SK-N-SH treated with all-trans-retinoic acid at 6 μM for 48 hours (cell line): Measurements from ENCODE around the gene ENTPD7.

ENCODE experiments used
- ATAC-seq: fragments of 200-7000 bp; cut with Tn5 transposase; 3 replicates; pipeline ENCODE4 v1.9.1; 2020; ENCODE audit warnings: mild to moderate bottlenecking, moderate library complexity
- ARNTL ChIP-seq: fragments of 450-650 bp; formaldehyde crosslinking; IDR thresholded peaks from 2 replicates; pipeline ENCODE4 v1.5.0; 2020; ENCODE audit warnings: low read depth, mild to moderate bottlenecking, moderate library complexity, borderline replicate concordance
- BACH2 ChIP-seq: fragments of 250-450 bp; sonication (Bioruptor Pico); IDR thresholded peaks from 2 replicates; pipeline ENCODE4 v1.9.0; 2021; ENCODE audit warnings: mild to moderate bottlenecking, borderline replicate concordance
- CSDC2 ChIP-seq: fragments of 250-450 bp; sonication (Bioruptor Pico); IDR thresholded peaks from 2 replicates; pipeline ENCODE4 v1.5.0; 2020; ENCODE audit warnings: mild to moderate bottlenecking, moderate library complexity
- GLIS3 ChIP-seq: fragments of 250-450 bp; sonication (Bioruptor Pico); IDR thresholded peaks from 2 replicates; pipeline ENCODE4 v1.5.0; 2020; ENCODE audit warnings: mild to moderate bottlenecking, moderate library complexity
- ISL1 ChIP-seq: fragments of 250-450 bp; sonication (Bioruptor Pico); IDR thresholded peaks from 2 replicates; pipeline ENCODE4 v2.1.2; 2022; ENCODE audit warnings: mild to moderate bottlenecking, moderate library complexity
- OSR1 ChIP-seq: fragments of 250-450 bp; sonication (Bioruptor Pico); IDR thresholded peaks from 2 replicates; pipeline ENCODE4 v1.8.0; 2022; ENCODE audit warnings: moderate library complexity, mild to moderate bottlenecking, inconsistent platforms
- PPARA ChIP-seq: fragments of 250-450 bp; sonication (Bioruptor Pico); IDR thresholded peaks from 2 replicates; pipeline ENCODE4 v1.5.0; 2020; ENCODE audit warnings: mild to moderate bottlenecking, borderline replicate concordance
- RARB ChIP-seq: fragments of 250-450 bp; sonication (Bioruptor Pico); IDR thresholded peaks from 2 replicates; pipeline ENCODE4 v1.8.0; 2021; ENCODE audit warnings: mild to moderate bottlenecking, moderate library complexity
- TCF4 ChIP-seq: fragments of 250-450 bp; sonication (Bioruptor Pico); IDR thresholded peaks from 2 replicates; pipeline ENCODE4 v1.8.0; 2021; ENCODE audit warnings: mild to moderate bottlenecking, moderate library complexity, borderline replicate concordance
- TOX ChIP-seq: fragments of 250-450 bp; sonication (Bioruptor Pico); IDR thresholded peaks from 2 replicates; pipeline ENCODE4 v1.8.0; 2021; ENCODE audit warnings: mild to moderate bottlenecking, moderate library complexity, borderline replicate concordance
- TSHZ2 ChIP-seq: fragments of 250-450 bp; sonication (Bioruptor Pico); IDR thresholded peaks from 2 replicates; pipeline ENCODE4 v1.5.0; 2020; ENCODE audit warnings: mild to moderate bottlenecking, moderate library complexity
- ZC3H10 ChIP-seq: fragments of 250-450 bp; sonication (Bioruptor Pico); IDR thresholded peaks from 2 replicates; pipeline ENCODE4 v1.5.1; 2021; ENCODE audit warnings: mild to moderate bottlenecking, moderate library complexity
- ZFP30 ChIP-seq: fragments of 450-650 bp; formaldehyde crosslinking; IDR thresholded peaks from 2 replicates; pipeline ENCODE4 v1.5.0; 2022; ENCODE audit warnings: mild to moderate bottlenecking, moderate library complexity
- ZNF565 ChIP-seq: fragments of 450-650 bp; formaldehyde crosslinking; conservative IDR thresholded peaks from 2 replicates; pipeline ENCODE4 v1.5.0; 2020; ENCODE audit warnings: low read depth, mild to moderate bottlenecking, moderate library complexity
- ZNF70 ChIP-seq: fragments of 450-650 bp; formaldehyde crosslinking; IDR thresholded peaks from 2 replicates; pipeline ENCODE4 v1.5.0; 2020; ENCODE audit warnings: mild to moderate bottlenecking, moderate library complexity
- ZNF8 ChIP-seq: fragments of 450-650 bp; formaldehyde crosslinking; IDR thresholded peaks from 2 replicates; pipeline ENCODE4 v1.5.0; 2020; ENCODE audit warnings: mild to moderate bottlenecking, moderate library complexity
- TF ChIP-seq, protein P1 (sequence below): fragments of 250-450 bp; sonication (Bioruptor Pico); IDR thresholded peaks from 2 replicates; pipeline ENCODE4 v1.5.1; 2020; ENCODE audit warnings: low read depth, mild to moderate bottlenecking, moderate library complexity
- TF ChIP-seq, protein P2 (sequence below): fragments of 250-450 bp; sonication (Bioruptor Pico); IDR thresholded peaks from 2 replicates; pipeline ENCODE4 v1.8.0; 2021; ENCODE audit warnings: low read depth, mild to moderate bottlenecking, moderate library complexity, borderline replicate concordance
- TF ChIP-seq, protein P3 (sequence below): fragments of 250-450 bp; sonication (Bioruptor Pico); IDR thresholded peaks from 2 replicates; pipeline ENCODE4 v1.8.0; 2020; ENCODE audit warnings: mild to moderate bottlenecking, moderate library complexity, borderline replicate concordance

Gene ENTPD7

GRCh38 chr10:99689461-99689860 is 30.2 kb downstream of the ENTPD7 start:
- ATAC-seq: no peak
- TF ChIP-seq PPARA (CRISPR knock-in tag): no peak
- no peak for TF ChIP-seq ZNF70
- TF ChIP-seq, protein P1, sequence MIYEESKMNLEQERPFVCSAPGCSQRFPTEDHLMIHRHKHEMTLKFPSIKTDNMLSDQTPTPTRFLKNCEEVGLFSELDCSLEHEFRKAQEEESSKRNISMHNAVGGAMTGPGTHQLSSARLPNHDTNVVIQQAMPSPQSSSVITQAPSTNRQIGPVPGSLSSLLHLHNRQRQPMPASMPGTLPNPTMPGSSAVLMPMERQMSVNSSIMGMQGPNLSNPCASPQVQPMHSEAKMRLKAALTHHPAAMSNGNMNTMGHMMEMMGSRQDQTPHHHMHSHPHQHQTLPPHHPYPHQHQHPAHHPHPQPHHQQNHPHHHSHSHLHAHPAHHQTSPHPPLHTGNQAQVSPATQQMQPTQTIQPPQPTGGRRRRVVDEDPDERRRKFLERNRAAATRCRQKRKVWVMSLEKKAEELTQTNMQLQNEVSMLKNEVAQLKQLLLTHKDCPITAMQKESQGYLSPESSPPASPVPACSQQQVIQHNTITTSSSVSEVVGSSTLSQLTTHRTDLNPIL (CRISPR knock-in tag): no peak
- no peak for TF ChIP-seq CSDC2 (CRISPR knock-in tag)
- TF ChIP-seq BACH2 (CRISPR knock-in tag): no peak
- no peak for TF ChIP-seq TSHZ2

DNA sequence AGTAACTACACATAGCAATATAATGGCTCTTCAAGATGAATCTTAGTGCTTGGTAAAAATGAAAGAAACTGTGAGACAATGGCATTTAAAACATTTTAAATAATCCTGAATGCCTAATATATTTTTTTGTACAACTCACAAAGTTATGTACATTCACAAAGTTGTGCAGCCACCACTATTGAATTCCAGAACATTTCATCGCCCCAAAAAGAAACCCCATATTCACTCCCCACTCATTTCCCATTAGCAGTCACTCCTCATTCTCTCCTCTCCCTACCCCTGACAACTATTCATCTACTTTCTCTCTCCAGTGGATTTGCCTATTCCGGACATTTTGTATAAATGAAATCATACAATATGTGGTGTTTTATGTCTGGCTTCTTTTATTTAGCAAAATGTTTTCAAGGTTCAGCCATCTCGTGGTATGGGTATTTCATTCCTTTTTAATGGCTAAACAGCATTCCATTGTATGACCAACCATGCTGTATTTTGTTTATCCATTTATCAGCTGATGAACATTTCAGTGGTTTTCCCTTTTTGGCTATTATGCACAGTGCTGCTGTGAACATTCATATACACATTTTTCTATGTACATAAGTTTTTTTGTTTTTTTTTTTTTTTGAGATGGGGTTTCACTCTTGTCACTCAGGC is 34.7 kb downstream of the ENTPD7 start:
- peak; percentile 66 for ATAC-seq
- TF ChIP-seq, protein P2, sequence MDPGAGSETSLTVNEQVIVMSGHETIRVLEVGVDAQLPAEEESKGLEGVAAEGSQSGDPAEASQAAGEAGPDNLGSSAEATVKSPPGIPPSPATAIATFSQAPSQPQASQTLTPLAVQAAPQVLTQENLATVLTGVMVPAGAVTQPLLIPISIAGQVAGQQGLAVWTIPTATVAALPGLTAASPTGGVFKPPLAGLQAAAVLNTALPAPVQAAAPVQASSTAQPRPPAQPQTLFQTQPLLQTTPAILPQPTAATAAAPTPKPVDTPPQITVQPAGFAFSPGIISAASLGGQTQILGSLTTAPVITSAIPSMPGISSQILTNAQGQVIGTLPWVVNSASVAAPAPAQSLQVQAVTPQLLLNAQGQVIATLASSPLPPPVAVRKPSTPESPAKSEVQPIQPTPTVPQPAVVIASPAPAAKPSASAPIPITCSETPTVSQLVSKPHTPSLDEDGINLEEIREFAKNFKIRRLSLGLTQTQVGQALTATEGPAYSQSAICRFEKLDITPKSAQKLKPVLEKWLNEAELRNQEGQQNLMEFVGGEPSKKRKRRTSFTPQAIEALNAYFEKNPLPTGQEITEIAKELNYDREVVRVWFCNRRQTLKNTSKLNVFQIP (CRISPR knock-in tag): no peak
- no peak for TF ChIP-seq ZNF565 (CRISPR knock-in tag)
- TF ChIP-seq, protein P3, sequence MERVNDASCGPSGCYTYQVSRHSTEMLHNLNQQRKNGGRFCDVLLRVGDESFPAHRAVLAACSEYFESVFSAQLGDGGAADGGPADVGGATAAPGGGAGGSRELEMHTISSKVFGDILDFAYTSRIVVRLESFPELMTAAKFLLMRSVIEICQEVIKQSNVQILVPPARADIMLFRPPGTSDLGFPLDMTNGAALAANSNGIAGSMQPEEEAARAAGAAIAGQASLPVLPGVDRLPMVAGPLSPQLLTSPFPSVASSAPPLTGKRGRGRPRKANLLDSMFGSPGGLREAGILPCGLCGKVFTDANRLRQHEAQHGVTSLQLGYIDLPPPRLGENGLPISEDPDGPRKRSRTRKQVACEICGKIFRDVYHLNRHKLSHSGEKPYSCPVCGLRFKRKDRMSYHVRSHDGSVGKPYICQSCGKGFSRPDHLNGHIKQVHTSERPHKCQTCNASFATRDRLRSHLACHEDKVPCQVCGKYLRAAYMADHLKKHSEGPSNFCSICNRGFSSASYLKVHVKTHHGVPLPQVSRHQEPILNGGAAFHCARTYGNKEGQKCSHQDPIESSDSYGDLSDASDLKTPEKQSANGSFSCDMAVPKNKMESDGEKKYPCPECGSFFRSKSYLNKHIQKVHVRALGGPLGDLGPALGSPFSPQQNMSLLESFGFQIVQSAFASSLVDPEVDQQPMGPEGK: no peak
- no peak for TF ChIP-seq BACH2 (CRISPR knock-in tag)
- no peak for TF ChIP-seq CSDC2 (CRISPR knock-in tag)
- no peak for TF ChIP-seq ZFP30
- TF ChIP-seq ARNTL (CRISPR knock-in tag): no peak
- TF ChIP-seq GLIS3 (CRISPR knock-in tag): no peak
- TF ChIP-seq TSHZ2: no peak
- TF ChIP-seq ZNF70: no peak
- TF ChIP-seq TOX (CRISPR knock-in tag): no peak
- no peak for TF ChIP-seq PPARA (CRISPR knock-in tag)

DNA sequence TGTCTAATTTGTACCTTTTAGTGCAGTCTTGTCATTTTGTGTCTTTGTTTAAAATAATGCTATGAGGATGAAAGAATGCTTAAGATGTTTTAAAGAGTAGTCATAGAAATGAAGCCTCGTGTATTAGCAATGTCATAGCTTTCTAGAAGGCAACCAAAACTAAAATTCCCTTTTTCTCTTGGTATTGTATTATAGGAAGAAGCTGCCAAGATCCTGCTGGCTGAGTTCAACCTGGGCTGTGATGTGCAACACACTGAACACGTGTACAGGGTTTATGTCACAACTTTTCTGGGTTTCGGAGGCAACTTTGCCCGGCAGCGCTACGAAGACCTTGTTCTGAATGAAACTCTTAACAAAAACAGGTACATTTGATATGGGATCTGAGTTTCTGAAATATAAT is 36.5 kb downstream of the ENTPD7 start:
- ATAC-seq: no peak
- TF ChIP-seq TSHZ2 (no peak), TCF4 (CRISPR knock-in tag) (no peak), ISL1 (CRISPR knock-in tag) (no peak), RARB (CRISPR knock-in tag) (no peak), PPARA (CRISPR knock-in tag) (no peak), ZFP30 (no peak), TOX (CRISPR knock-in tag) (no peak), ZNF8 (no peak), ZNF70 (no peak), OSR1 (CRISPR knock-in tag) (no peak), ZC3H10 (CRISPR knock-in tag) (no peak)
- TF ChIP-seq, protein P2 (CRISPR knock-in tag): no peak
- TF ChIP-seq, protein P1 (CRISPR knock-in tag): no peak
